PC-3 (cell line): ENCODE results near the gene RASAL2. TPM values are rescaled to one million over a fixed set of nuclear protein-coding genes. Genes with fewer than 3 reads are reported as not detected.

Experiments
- ATAC-seq: fragments of 200-7000 bp; cut with Tn5 transposase; 2 replicates; pipeline ENCODE4 v1.9.1; 2020; ENCODE audit warnings: mild to moderate bottlenecking, moderate library complexity
- BruUV-seq: library from RNA; stranded (reverse); fragments of 400-500 nt; replicated peaks from 2 replicates; lab custom pipeline; 2021; lab: Mats Ljungman, UMichigan
- CTCF ChIA-PET: fragments of 300-600 bp; sonication (Branson Sonifier 250); formaldehyde crosslinking; loops from one replicate; lab custom pipeline; 2022; ENCODE audit warnings: antibody characterized with exemption; lab: Charles Lee
- POLR2A ChIA-PET: fragments of 300-600 bp; sonication (Branson Sonifier 250); formaldehyde crosslinking; loops from one replicate; lab custom pipeline; 2022; ENCODE audit warnings: antibody characterized with exemption; ENCODE audit not compliant: unreplicated experiment; lab: Charles Lee
- DNase-seq: peaks from one replicate; pipeline ENCODE4 v3.0.0-alpha.2; 2015
- H2AFZ ChIP-seq: fragments of 300-600 bp; sonication (generic); 2 replicates; pipeline ENCODE4 v1.6.0; 2016; ENCODE audit warnings: antibody characterized with exemption, low read length
- H3F3A ChIP-seq: fragments of 300-600 bp; sonication (generic); one replicate; pipeline ENCODE4 v1.6.0; 2017; ENCODE audit warnings: antibody characterized with exemption, low read length, control low read depth, mild to moderate bottlenecking; ENCODE audit not compliant: unreplicated experiment
- H3K27ac ChIP-seq: fragments of 300-600 bp; sonication (generic); 2 replicates; pipeline ENCODE4 v1.5.1; 2016; ENCODE audit warnings: mild to moderate bottlenecking, low read length
- H3K27me3 ChIP-seq: fragments of 300-600 bp; sonication (generic); 2 replicates; pipeline ENCODE4 v1.6.1; 2016; ENCODE audit warnings: low read length, mixed read lengths
- H3K36me3 ChIP-seq: fragments of 300-600 bp; sonication (generic); 2 replicates; pipeline ENCODE4 v1.6.1; 2016; ENCODE audit warnings: low read depth, mixed run types, low read length, mixed read lengths
- H3K4me1 ChIP-seq: fragments of 300-600 bp; sonication (generic); 2 replicates; pipeline ENCODE4 v1.5.1; 2016; ENCODE audit warnings: low read length; ENCODE audit not compliant: insufficient read depth
- H3K4me2 ChIP-seq: fragments of 300-600 bp; sonication (generic); 2 replicates; pipeline ENCODE4 v1.6.0; 2016; ENCODE audit warnings: low read length
- H3K4me3 ChIP-seq: fragments of 300-600 bp; sonication (generic); 2 replicates; pipeline ENCODE4 v1.5.1; 2016; ENCODE audit warnings: mild to moderate bottlenecking, low read length, mixed read lengths
- H3K79me2 ChIP-seq: fragments of 300-600 bp; sonication (generic); 2 replicates; pipeline ENCODE4 v1.6.1; 2017; ENCODE audit warnings: low read length, mixed read lengths
- H3K9ac ChIP-seq: fragments of 300-600 bp; sonication (generic); 2 replicates; pipeline ENCODE4 v1.6.0; 2016; ENCODE audit warnings: mild to moderate bottlenecking, low read length
- H3K9me2 ChIP-seq: fragments of 300-600 bp; sonication (generic); replicated peaks from 2 replicates; pipeline ENCODE4 v1.6.1; 2016; ENCODE audit warnings: mixed run types, low read length, mixed read lengths
- H3K9me3 ChIP-seq: fragments of 300-600 bp; sonication (generic); 2 replicates; pipeline ENCODE4 v1.6.1; 2016; ENCODE audit warnings: low read length, mixed read lengths
- H4K20me1 ChIP-seq: fragments of 300-600 bp; sonication (generic); 2 replicates; pipeline ENCODE4 v1.6.1; 2016; ENCODE audit warnings: low read length, mixed read lengths
- CTCF ChIP-seq: fragments of 300-600 bp; sonication (generic); conservative IDR thresholded peaks from 2 replicates; pipeline ENCODE4 v1.5.1; 2017; ENCODE audit warnings: antibody characterized with exemption, low read depth, mild to moderate bottlenecking, low read length
- EZH2 ChIP-seq: fragments of 300-600 bp; sonication (generic); IDR thresholded peaks from one replicate; pipeline ENCODE4 v1.6.1; 2017; ENCODE audit warnings: antibody characterized with exemption, mild to moderate bottlenecking, low read length; ENCODE audit not compliant: unreplicated experiment
- EZH2phosphoT487 ChIP-seq: fragments of 300-600 bp; sonication (generic); IDR thresholded peaks from 2 replicates; pipeline ENCODE4 v1.6.1; 2018; ENCODE audit warnings: mild to moderate bottlenecking, antibody characterized with exemption, low read length, borderline replicate concordance
- intact Hi-C: fragments of 100-400 bp; cut with micrococcal nuclease; formaldehyde crosslinking; loops from 2 replicates; pipeline ENCODE4 v1.9.0; 2023
- total RNA-seq: library from RNA; depleted of rRNA; stranded (reverse); fragments of >200 nt; gene quantifications from 2 replicates; pipeline ENCODE4 v1.2.3, GENCODE V29; 2014

Gene RASAL2
- total RNA-seq, 1 experiment from 2014 or later: 7.9 TPM

- Histone ChIP-seq H3K4me3 (no peak overlapping the region), H2AFZ (no peak overlapping the region), H3K9ac (no peak overlapping the region), H3K9me2 (no peaks in the 10 kb centered on the region), H3K27ac (0 out of 2 replicates have a peak overlapping the region, but pooled peaks have one; percentile 39), H4K20me1 (no peaks in the 10 kb centered on the region), H3K4me1 (peaks cover 12% of the 10 kb centered on the region), H3F3A (no peaks in the 10 kb centered on the region), H3K79me2 (no peaks in the 10 kb centered on the region), H3K9me3 (no peaks in the 10 kb centered on the region), H3K4me2 (no peak overlapping the region), H3K36me3 (no peaks in the 10 kb centered on the region), H3K27me3 (no peaks in the 10 kb centered on the region)
- ChIA-PET POLR2A (no interaction called here), CTCF (no interaction called here)
- no peak for ATAC-seq
- no TSS peak for BruUV-seq
- no peak for DNase-seq
- TF ChIP-seq CTCF (no peak), EZH2phosphoT487 (no peak), EZH2 (no peak)
- intact Hi-C loops: no loop called here
Observed at GRCh38 chr1:178263341-178263740, 169.4 kb downstream of the RASAL2 start.

- Histone ChIP-seq H3K36me3 (no peaks in the 10 kb centered on the region), H3K27me3 (no peaks in the 10 kb centered on the region), H3K4me2 (no peak overlapping the region), H4K20me1 (no peaks in the 10 kb centered on the region), H3K9me2 (no peaks in the 10 kb centered on the region), H3K9me3 (no peaks in the 10 kb centered on the region), H3K4me1 (peaks cover 12% of the 10 kb centered on the region), H2AFZ (no peak overlapping the region), H3K4me3 (no peak overlapping the region), H3K9ac (no peak overlapping the region), H3F3A (no peaks in the 10 kb centered on the region), H3K79me2 (no peaks in the 10 kb centered on the region), H3K27ac (no peak overlapping the region)
- DNase-seq: no peak
- CTCF ChIA-PET: no interaction called here
- TF ChIP-seq CTCF (no peak), EZH2 (no peak), EZH2phosphoT487 (no peak)
- no peak for ATAC-seq
- intact Hi-C loops: no loop called here
- no TSS peak for BruUV-seq
- POLR2A ChIA-PET: no interaction called here
Observed at GRCh38 chr1:178266113-178266512, 172.2 kb downstream of the RASAL2 start.

DNA sequence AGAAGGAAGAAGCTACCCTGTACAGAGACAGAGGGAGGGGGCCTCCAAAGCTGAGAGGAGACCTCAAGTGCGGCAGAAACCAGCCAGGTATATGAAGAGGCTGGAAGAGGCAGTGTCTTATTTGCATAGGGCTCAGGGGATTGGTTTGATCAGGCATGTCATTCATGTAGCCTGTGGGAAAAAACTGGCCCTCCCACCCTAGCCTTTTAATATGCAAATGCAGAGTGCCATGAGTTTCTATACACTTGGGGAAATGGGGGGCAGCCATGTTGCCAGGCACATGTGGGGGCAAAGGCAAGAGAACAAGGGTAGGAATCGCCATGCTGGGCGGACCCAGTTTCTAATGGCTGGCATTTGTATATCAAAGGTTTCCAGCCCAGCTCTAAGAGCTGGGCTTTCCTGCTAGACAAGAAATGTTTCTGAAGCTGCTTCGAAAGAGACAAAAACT, 172.7 kb downstream of the RASAL2 start:
- ChIA-PET CTCF (no interaction called here), POLR2A (interaction anchor here (0.8 kb wide), 1 partner anchor 172 kb away, joined by 13 read pairs; no protein-coding TSS in a partner anchor)
- H3K27ac ChIP-seq: no peak overlapping the region
- H3K9me2 ChIP-seq: no peaks in the 10 kb centered on the region
- H3F3A ChIP-seq: no peaks in the 10 kb centered on the region
- H3K9me3 ChIP-seq: no peaks in the 10 kb centered on the region
- BruUV-seq: no TSS peak
- intact Hi-C loops: no loop called here
- ATAC-seq (no peak), DNase-seq (no peak)
- H3K4me3 ChIP-seq: no peak overlapping the region
- H3K9ac ChIP-seq: no peak overlapping the region
- peaks cover 12% of the 10 kb centered on the region for H3K4me1 ChIP-seq
- H3K4me2 ChIP-seq: no peak overlapping the region
- no peaks in the 10 kb centered on the region for H3K27me3 ChIP-seq
- no peak overlapping the region for H2AFZ ChIP-seq
- no peaks in the 10 kb centered on the region for H3K36me3 ChIP-seq
- TF ChIP-seq EZH2phosphoT487 (no peak), EZH2 (no peak), CTCF (no peak)
- no peaks in the 10 kb centered on the region for H4K20me1 ChIP-seq
- H3K79me2 ChIP-seq: no peaks in the 10 kb centered on the region
